Ovary (tissue), 3 donors: ENCODE results near the gene PAK5.

Source experiments
- CTCF ChIP-seq, 3 donors: fragments of 450-650 bp in 2 of 3; fragments of 200-600 bp in 1 of 3; IDR thresholded peaks; one replicate each; pipeline versions ENCODE4 v1.5.1 to v1.8.0; 2016 to 2022; ENCODE audit warnings: antibody characterized with exemption in 3 of 3, mild to moderate bottlenecking in 1 of 3
- EP300 ChIP-seq: sonication (generic); formaldehyde crosslinking; IDR thresholded peaks from one replicate; pipeline ENCODE4 v1.6.1; 2017; ENCODE audit warnings: antibody characterized with exemption
- POLR2A ChIP-seq: fragments of 450-650 bp; IDR thresholded peaks from one replicate; pipeline ENCODE4 v1.6.1; 2017; ENCODE audit warnings: antibody characterized with exemption, mild to moderate bottlenecking, moderate library complexity
- donor health status: DM: no; HTN: no; CAD: no.

DNA sequence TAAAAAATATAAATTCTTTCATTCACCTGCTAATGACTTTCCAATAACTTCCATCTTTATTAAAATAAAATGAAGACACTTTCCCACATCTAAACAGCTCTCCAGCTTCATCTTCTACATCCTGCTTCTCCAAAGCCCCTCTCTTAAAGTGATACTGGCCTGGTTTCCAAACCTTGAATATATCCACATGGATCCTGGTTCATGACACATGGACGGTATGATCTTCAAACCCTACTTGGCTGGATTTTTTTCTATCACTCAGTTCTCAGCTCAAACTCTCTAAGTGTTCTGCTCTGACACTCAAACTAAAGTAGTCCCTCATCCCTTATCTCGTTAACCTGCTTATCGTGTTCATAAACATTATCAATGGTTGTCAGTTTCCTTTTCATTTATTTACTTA, 128.2 kb downstream of the PAK5 start:
- TF ChIP-seq CTCF (IDR thresholded peaks at IDR 0.05) (no peak), POLR2A (no peak), EP300 (no peak)
